ENCODE results near the gene CRTC2. TPM values are rescaled to one million over a fixed set of nuclear protein-coding genes. Genes with fewer than 3 reads are reported as not detected.
A peak's percentile ranks its signal among the peaks of the same experiment; 100 is the strongest.

The CRTC2 gene
- total RNA-seq, 1 donor from 2014 or later: 41.9 TPM

DNA sequence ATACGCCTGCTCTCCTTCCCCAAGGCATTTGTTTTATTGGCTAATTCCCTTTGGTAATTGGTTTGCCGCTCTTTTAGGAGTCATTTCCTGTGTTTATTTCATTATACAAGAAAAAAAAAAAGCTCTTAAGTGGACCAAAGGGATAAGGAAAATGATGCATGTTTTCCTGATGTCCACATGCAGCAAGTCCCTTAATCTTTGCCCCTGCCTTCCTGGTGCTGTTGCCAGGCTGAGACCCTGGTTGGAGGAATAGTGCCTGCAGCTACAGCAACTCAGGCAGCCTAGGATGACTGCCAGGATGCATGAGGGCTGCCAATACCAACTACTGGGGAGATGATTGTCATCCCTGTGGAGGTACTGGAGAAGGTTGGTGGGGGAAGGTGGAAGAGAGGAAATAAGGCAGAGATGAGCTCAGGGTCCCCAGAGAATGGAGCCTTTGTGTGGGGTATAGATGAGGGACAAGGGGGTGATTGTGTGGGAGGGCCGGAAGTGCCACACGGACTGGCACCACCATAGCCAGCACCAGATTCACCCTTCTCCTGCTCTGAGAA, 29.5 kb downstream of the CRTC2 start:
- peaks cover 1% of the 10 kb centered on the region for H3K36me3 Mint-ChIP-seq (ENCODE audit: insufficient read depth)
- H3K27me3 Mint-ChIP-seq: no peaks in the 10 kb centered on the region
- peaks cover under 1% of the 10 kb centered on the region for H3K4me1 Mint-ChIP-seq (ENCODE audit: low read depth)
- no peak overlapping the region for H3K4me3 Mint-ChIP-seq (ENCODE audit: low read depth)
- no peak for DNase-seq (ENCODE audit: low spot score, unreplicated experiment)
- peak overlapping the region; percentile 25 for H3K27ac Mint-ChIP-seq
- TF ChIP-seq, protein P1, sequence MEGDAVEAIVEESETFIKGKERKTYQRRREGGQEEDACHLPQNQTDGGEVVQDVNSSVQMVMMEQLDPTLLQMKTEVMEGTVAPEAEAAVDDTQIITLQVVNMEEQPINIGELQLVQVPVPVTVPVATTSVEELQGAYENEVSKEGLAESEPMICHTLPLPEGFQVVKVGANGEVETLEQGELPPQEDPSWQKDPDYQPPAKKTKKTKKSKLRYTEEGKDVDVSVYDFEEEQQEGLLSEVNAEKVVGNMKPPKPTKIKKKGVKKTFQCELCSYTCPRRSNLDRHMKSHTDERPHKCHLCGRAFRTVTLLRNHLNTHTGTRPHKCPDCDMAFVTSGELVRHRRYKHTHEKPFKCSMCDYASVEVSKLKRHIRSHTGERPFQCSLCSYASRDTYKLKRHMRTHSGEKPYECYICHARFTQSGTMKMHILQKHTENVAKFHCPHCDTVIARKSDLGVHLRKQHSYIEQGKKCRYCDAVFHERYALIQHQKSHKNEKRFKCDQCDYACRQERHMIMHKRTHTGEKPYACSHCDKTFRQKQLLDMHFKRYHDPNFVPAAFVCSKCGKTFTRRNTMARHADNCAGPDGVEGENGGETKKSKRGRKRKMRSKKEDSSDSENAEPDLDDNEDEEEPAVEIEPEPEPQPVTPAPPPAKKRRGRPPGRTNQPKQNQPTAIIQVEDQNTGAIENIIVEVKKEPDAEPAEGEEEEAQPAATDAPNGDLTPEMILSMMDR (IDR thresholded peaks at IDR 0.05; ENCODE audit: unreplicated experiment): no peak
- no peaks in the 10 kb centered on the region for H3K9me3 Mint-ChIP-seq (ENCODE audit: low read depth)

- peaks cover 1% of the 10 kb centered on the region for H3K4me1 Mint-ChIP-seq (ENCODE audit: low read depth)
- no peaks in the 10 kb centered on the region for H3K27me3 Mint-ChIP-seq
- H3K36me3 Mint-ChIP-seq (ENCODE audit: insufficient read depth): peaks cover 1% of the 10 kb centered on the region
- TF ChIP-seq, protein P1 (IDR thresholded peaks at IDR 0.05; ENCODE audit: unreplicated experiment): no peak
- DNase-seq (ENCODE audit: low spot score, unreplicated experiment): no peak
- H3K27ac Mint-ChIP-seq: no peak overlapping the region
- no peaks in the 10 kb centered on the region for H3K9me3 Mint-ChIP-seq (ENCODE audit: low read depth)
- no peak overlapping the region for H3K4me3 Mint-ChIP-seq (ENCODE audit: low read depth)
Measured at GRCh38 chr1:153928245-153928644, 30.2 kb downstream of the CRTC2 start.

DNA sequence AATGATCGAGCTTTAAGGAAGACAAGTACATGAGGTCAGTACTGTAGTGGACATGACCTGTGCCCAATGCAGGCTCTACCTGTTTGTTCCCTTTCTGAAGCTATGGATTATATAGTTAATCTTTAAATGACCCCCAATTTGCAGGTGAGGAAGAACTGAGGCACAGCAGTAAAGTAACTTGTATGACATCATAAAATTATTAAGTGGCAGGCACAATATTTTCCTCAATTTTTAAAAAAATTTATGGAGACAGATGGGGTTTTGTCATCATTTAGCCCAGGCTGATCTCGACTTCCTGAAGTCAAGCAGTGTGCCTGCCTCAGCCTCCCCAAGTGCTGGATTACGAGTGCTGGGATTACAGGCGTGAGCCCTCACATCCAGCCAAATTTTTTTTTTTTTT, 32.0 kb downstream of the CRTC2 start:
- TF ChIP-seq, protein P1 (IDR thresholded peaks at IDR 0.05; ENCODE audit: unreplicated experiment): no peak
- H3K4me3 Mint-ChIP-seq (ENCODE audit: low read depth): no peak overlapping the region
- peaks cover 4% of the 10 kb centered on the region for H3K4me1 Mint-ChIP-seq (ENCODE audit: low read depth)
- DNase-seq (ENCODE audit: low spot score, unreplicated experiment): no peak
- H3K27me3 Mint-ChIP-seq: no peaks in the 10 kb centered on the region
- H3K27ac Mint-ChIP-seq: no peak overlapping the region
- H3K36me3 Mint-ChIP-seq (ENCODE audit: insufficient read depth): no peaks in the 10 kb centered on the region
- H3K9me3 Mint-ChIP-seq (ENCODE audit: low read depth): no peaks in the 10 kb centered on the region

GRCh38 chr1:153922972-153923925, 35.2 kb downstream of the CRTC2 start, which contains the start of gene GATAD2B:
TSS of gene GATAD2B (minus strand) at chr1:153922972. CDS start at chr1:153828347, 94,625 bp downstream.
- H3K27ac Mint-ChIP-seq: peak within 1 kb of the TSS; percentile 96
- peak; percentile 98 for DNase-seq (ENCODE audit: low spot score, unreplicated experiment)
- H3K27me3 Mint-ChIP-seq: no peaks in the 10 kb centered on the region
- no peaks in the 10 kb centered on the region for H3K36me3 Mint-ChIP-seq (ENCODE audit: insufficient read depth)
- TF ChIP-seq, protein P1 (IDR thresholded peaks at IDR 0.05; ENCODE audit: unreplicated experiment): no peak
- H3K4me3 Mint-ChIP-seq (ENCODE audit: low read depth): peak within 1 kb of the TSS; percentile 86
- H3K9me3 Mint-ChIP-seq (ENCODE audit: low read depth): no peaks in the 10 kb centered on the region
- peaks cover 22% of the 10 kb centered on the region for H3K4me1 Mint-ChIP-seq (ENCODE audit: low read depth)

- Mint-ChIP-seq H3K4me3 (ENCODE audit: low read depth) (peak overlapping the region; percentile 86), H3K9me3 (ENCODE audit: low read depth) (no peaks in the 10 kb centered on the region), H3K36me3 (ENCODE audit: insufficient read depth) (no peaks in the 10 kb centered on the region), H3K27me3 (no peaks in the 10 kb centered on the region), H3K4me1 (ENCODE audit: low read depth) (peaks cover 25% of the 10 kb centered on the region), H3K27ac (peak overlapping the region; percentile 96)
- DNase-seq (ENCODE audit: low spot score, unreplicated experiment): peak; percentile 58
- TF ChIP-seq, protein P1 (IDR thresholded peaks at IDR 0.05; ENCODE audit: unreplicated experiment): peak; percentile 34
Measured at GRCh38 chr1:153922076-153922971, 36.1 kb downstream of the CRTC2 start.
